DMS 273 treated with DMSO at 0.1 percent for 48 hours (cell line): Measurements from ENCODE around the gene DEFB125.
"Not testable (repeated sequence)": the region's sequence is repeated elsewhere in the genome, so short reads cannot be mapped to it uniquely, and the experiment has no call there.

Source experiments
- DNase-seq: peaks from one replicate; lab custom pipeline; 2025; lab: John Stamatoyannopoulos, UW

The DEFB125 gene, protein sequence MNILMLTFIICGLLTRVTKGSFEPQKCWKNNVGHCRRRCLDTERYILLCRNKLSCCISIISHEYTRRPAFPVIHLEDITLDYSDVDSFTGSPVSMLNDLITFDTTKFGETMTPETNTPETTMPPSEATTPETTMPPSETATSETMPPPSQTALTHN

GRCh38 chr20:87401-87800 is at the start of gene DEFB125:
TSS of gene DEFB125 (plus strand) at chr20:87672. CDS start at chr20:87710, 38 bp downstream.
- no peak for DNase-seq

- DNase-seq, result no peak
These were observed 27.2 kb upstream of the DEFB125 start for GRCh38 chr20:60035-60918.

GRCh38 chr20:61230-61629 is 26.2 kb upstream of the DEFB125 start:
- DNase-seq, result no peak

DNA sequence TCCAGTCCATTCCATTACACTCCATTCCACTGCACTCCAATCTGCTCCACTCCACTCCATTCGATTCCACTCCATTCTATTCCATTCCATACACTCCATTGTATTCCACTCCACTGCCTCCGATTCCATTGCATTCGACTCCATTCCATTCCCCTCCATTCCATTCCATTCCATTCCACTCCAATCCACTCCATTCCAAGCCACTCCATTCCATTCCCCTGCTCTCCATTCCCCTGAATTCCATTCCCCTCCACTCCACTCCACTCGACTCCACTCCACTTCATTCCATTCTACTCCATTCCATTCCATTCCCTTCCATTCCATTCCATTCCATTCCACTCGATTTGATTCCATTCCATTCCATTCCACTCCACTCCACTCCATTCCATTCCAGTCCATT is 25.7 kb upstream of the DEFB125 start:
- no peak for DNase-seq

DNA sequence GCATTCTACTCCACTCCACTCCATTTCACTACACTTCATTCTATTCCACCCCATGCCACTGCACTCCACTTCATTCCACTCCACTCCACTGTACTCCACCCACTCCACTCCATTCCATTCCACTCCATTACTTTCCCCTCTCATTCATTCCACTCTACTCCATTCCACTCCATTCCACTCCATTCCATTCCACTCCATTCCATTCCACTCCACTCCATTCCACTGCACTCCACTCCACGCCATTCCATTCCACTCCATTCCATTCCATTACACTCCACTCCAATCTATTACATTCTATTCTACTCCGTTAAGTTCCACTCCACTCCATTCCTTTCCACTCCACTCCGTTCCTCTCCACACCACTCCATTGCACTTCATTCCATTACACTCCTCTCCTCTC is 25.0 kb upstream of the DEFB125 start:
- DNase-seq, result no peak

DNA sequence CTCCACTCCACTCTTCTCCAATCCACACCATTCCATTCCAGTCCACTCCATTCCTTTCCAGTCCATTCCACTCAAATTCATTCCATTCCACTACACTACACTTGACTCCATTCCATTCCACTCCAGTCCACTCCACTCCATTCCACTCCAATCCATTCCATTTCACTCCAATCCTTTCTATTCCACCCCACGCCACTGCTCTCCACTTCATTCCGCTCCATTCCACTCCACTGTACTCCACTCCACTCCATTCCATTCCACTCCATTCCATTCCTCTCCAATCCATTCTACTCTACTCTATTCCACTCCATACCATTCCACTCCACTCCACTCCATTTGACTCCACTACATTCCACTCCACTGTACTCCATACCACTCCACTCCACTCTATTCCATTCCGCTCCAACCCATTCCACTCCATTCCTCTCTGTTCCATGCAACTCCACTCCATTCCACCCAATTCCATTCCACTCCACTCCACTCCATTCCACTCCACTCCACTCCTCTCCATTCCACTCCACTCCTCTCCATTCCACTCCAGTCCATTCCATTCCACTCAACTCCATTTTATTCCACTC is 23.4 kb upstream of the DEFB125 start:
- no peak for DNase-seq

DNA sequence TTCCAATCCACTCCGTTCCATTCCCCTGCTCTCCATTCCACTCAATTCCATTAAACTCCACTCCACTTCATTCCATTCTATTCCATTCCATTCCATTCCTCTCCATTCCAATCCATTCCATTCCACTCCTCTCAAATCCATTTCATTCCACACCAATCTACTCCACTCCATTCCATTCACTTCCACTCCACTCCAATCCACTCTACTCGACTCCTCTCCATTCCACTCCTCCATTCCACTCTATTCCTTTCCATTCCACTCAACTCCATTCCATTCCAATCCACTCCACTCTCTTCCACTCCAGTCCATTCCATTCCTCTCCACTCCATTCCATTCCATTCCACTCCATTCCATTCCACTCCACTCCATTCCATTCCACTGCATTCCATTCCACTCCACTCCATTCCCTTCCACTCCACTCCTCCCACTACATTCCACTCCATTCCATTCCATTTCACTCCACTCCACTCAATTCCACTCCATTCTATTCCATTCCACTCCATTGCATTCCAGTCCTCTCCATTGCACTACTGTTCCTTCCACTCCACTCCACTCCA is 22.6 kb upstream of the DEFB125 start:
- no peak for DNase-seq

DNA sequence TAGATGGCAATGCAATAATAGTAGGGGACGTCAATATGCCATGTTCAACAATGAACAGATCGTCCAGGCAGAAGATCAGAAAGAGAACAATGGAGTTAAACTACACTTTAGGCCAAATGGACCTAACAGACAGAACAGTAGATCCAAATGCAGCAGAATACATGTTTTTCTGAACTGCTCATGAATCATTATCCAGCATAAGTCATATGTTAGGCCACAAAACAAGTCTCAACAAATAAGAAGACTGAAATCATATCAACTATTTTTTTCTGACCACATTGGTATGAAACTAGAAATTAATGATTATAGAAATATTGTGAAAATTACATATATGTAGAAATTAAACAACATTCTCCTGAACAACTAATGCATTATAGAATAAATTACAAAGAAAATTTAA is 10.2 kb upstream of the DEFB125 start:
- no peak for DNase-seq

DNA sequence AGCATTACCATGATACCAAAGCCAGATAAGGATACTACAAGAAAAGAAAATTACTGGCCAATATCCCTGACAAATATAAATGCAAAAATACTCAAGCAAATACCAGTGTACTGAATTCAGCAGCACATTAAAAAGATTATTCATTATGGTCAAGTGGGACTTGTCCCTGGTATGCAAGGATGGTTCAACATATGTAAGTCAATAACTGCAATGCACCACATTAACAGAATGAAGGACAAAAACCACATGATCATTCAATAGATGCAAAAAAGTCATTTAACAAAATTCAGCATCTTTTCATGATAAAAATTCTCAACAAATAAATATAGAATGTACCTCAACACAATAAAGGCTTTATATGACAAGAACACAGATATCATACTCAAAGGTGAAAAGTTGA is 9.1 kb upstream of the DEFB125 start:
- no peak for DNase-seq

DNA sequence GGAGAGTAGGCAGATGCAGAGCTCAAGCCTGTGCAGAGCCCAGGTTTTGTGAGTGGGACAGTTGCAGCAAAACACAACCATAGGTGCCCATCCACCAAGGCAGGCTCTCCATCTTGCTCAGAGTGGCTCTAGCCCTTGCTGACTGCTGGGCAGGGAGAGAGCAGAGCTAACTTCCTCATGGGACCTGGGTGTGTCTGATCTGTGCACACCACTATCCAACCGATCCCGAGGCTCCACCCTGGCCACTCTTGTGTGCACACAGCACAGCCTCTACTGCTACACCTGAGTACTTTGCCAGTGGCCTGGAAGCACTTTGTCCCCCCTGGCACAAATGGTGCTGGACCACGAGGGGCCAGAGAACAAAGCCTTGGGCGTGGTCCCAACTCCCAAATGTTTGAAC is 7.9 kb upstream of the DEFB125 start:
- DNase-seq, result no peak

GRCh38 chr20:90651-91050 is 3.2 kb downstream of the DEFB125 start:
- DNase-seq, result no peak

DNA sequence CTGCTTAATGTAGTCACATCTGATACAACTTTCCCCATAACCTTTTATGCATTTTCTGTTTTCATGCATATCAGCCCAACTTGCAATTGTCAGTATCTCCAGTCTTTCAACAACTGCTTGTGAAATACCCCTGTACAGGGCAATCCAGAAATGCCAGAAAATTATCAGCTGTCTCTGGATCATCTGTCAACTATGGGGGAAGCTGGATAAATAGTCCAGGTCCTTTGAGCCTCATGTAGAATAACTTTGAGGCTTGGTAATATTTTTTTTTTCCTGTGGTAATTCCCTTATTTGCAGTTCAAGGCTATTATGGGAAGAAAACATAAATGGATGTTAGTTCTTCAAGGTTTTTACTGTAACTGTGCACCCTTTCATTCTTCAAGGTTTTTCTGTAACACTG is 6.2 kb downstream of the DEFB125 start:
- DNase-seq, result no peak

DNA sequence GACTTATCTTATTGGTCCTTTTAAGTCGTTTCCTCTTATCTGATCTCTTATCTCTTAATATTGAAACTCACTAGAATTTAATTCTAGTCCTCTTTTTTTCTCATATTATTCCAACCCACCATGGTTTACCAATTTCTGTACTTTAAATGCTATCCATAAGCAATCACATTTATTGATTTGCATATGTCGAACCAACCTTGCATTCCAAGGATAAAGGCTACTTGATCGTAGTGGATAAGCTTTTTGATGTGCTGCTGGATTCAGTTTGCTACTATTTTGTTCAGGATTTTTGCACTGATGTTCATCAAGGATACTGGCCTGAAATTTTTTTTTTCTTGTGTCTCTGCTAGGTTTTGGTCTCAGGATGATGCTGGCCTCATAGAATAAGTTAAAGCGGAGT is 7.7 kb downstream of the DEFB125 start:
- DNase-seq, result no peak

- not testable (repeated sequence) for DNase-seq
These were observed 10.2 kb downstream of the DEFB125 start for GRCh38 chr20:97691-98090.

DNA sequence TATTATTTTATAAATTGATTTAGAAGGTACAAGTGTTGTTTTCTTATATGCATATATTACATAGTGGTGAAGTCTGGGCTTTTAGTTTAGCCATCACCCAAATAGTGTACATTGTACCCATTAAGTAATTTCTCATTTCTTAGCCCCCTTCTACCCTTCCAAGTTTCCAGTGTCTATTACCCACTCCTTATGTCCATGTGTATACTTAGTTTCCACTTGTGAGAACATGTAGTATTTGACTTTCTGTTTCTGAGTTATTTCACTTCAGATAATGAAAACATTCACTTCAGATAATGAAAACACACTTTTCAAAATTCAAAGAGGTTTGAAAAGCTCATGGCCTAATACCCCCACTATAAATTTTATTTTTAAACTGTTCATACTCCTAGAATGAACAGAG is 14.5 kb downstream of the DEFB125 start:
- no peak for DNase-seq

DNA sequence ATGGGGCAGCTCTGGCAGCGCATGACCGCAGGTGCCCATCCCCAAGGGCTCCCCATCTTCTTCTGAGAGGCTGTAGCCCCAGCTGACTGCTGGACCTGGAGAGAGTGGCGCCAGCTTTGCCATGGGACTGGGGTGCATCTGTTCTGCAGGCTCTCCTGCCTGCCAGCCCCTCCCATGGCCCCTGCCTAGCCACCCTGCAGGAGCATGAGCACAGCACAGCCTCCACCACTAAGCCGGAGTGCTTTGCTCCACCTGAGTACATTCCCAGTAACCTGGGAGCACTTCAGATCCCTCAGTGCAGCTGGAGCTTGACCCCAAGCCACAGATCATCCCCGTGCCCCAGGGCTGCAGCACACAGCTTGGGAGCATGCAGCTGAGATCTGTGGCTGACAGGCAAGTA is 16.0 kb downstream of the DEFB125 start:
- no peak for DNase-seq

DNA sequence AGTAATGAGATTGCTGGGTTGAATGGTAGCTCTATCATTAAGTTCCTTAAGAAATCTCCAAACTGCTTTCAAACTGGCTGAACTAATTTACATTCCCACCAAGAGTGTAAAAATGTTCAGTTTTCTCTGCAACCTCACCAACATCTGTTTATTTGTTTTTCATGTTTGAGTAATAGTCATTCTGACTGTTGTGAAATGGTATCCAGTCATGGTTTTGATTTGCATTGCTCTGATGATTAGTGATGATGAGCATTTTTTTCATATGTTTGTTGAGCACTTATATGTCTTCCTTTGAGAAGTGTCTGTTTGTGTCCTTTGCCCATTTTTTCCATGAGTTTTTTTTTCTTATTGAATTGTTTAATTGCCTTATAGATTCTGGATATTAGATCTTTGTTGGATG is 24.9 kb downstream of the DEFB125 start:
- DNase-seq, result no peak

- no peak for DNase-seq
These were observed 30.0 kb downstream of the DEFB125 start for GRCh38 chr20:117518-117917.

DNA sequence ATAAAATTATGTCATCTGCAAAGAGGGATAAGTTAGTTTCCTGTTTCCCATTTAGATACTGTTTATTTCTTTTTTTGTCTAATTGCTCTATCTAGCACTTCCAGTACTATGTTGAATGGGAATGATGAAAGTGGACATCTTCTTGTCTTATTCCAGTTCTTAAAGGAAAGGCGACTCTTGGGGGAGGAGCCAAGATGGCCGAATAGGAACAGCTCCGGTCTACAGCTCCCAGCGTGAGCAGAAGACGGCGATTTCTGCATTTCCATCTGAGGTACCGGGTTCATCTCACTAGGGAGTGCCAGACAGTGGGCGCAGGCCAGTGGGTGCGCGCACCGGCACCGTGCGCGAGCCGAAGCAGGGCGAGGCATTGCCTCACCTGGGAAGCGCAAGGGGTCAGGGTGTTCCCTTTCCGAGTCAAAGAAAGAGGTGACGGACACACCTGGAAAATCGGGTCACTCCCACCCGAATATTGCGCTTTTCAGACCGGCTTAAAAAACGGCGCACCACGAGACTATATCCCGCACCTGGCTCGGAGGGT is 42.4 kb downstream of the DEFB125 start:
- not testable (repeated sequence) for DNase-seq

DNA sequence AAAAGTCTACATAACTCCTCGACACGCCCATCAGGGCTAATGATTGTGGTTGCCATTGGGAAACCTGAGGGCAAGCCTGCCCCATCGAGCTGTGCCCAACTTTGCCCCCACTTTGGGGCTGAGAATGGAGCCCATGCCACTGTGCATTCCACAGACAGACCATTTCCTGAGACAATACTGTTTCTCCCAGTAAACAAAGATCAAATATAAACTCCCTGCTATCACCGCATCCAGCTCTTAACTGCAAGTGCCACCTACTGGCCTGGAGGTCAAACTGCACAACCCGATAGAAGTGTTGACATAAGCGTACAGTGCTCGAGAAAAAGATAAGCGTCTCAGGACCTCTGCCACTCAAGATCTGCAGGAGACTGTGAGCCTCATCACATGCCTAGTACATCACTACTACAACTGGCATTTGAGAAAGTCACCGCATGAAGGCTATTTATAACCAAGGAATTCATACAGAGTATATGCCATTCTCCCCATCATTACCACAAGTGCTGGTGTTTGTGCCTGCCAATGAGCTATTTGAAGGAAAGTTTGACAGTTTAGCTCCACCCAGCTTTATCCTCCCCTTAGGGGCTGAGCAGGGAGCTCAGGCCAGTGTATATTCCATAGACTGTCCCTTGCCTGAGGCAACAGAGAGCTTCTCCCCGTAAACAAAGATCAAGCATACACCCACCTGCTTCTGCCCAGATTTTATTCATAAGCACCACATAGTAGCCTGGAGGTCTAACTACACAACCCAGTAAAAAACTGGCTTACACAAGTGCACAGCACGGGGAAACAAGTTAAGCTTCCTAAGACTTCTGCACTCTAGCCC is 50.4 kb downstream of the DEFB125 start:
- no peak for DNase-seq

- DNase-seq, result no peak
These were observed 54.8 kb downstream of the DEFB125 start, which contains the start of gene DEFB126 for GRCh38 chr20:142290-142689. TSS of gene DEFB126 (plus strand) at chr20:142590. CDS start at chr20:142629, 39 bp downstream.

- DNase-seq, result no peak
These were observed 58.4 kb downstream of the DEFB125 start for GRCh38 chr20:145877-146276.
